K562 (cell line): ENCODE data around the gene PRC1. TPM values are rescaled to one million over a fixed set of nuclear protein-coding genes. Genes with fewer than 3 reads are reported as not detected.

Experiments
- ELF1 ChIP-seq: fragments of 200-800 bp; sonication (Bioruptor generic); IDR thresholded peaks from 2 replicates; pipeline ENCODE4 v1.6.1; 2016; ENCODE audit warnings: missing genetic modification characterization, missing compliant biosample characterization
- FOXM1 ChIP-seq, 2 experiments: fragments of 450-650 bp in 1 of 2; sonication (generic) in 1 of 2; formaldehyde crosslinking in 1 of 2; IDR thresholded peaks; 2 replicates each; pipeline versions ENCODE4 v1.6.1 to v1.9.0; 2017 to 2022; ENCODE audit warnings: low read depth in 2 of 2, mild to moderate bottlenecking in 2 of 2, missing genetic modification reagents in 1 of 2, moderate library complexity in 1 of 2
- KDM4B ChIP-seq, 2 experiments: fragments of 450-650 bp in 1 of 2; sonication (generic) in 1 of 2; IDR thresholded peaks; 2 replicates each; pipeline ENCODE4 v1.6.1; 2016 to 2017; ENCODE audit warnings: borderline replicate concordance in 2 of 2, antibody characterized with exemption in 1 of 2, low read depth in 1 of 2, mild to moderate bottlenecking in 1 of 2
- MAZ ChIP-seq, 2 experiments: fragments of 450-650 bp in 1 of 2; sonication (generic) in 1 of 2; formaldehyde crosslinking; IDR thresholded peaks in 1 of 2; conservative IDR thresholded peaks in 1 of 2; 2 replicates each; pipeline versions ENCODE4 v1.4.0 to v1.5.0; 2020; ENCODE audit warnings: mild to moderate bottlenecking in 1 of 2, missing genetic modification reagents in 1 of 2
- MTF1 ChIP-seq: fragments of 250-450 bp; sonication (Bioruptor Pico); IDR thresholded peaks from 2 replicates; pipeline ENCODE4 v1.9.0; 2021; ENCODE audit warnings: moderate library complexity, mild to moderate bottlenecking, inconsistent platforms, borderline replicate concordance
- PYGO2 ChIP-seq: fragments of 450-650 bp; IDR thresholded peaks from 2 replicates; pipeline ENCODE4 v1.6.1; 2016; ENCODE audit warnings: mild to moderate bottlenecking, missing genetic modification characterization, moderate library complexity, missing compliant biosample characterization
- RBM39 ChIP-seq: fragments of 200-400 bp; formaldehyde crosslinking; optimal IDR thresholded peaks from 2 replicates; pipeline ENCODE3; 2018; ENCODE audit warnings: low read depth, low read length
- SMAD3 ChIP-seq: fragments of 450-650 bp; formaldehyde crosslinking; conservative IDR thresholded peaks from 2 replicates; pipeline ENCODE4 v1.4.0; 2020; ENCODE audit warnings: mild to moderate bottlenecking
- SMARCC2 ChIP-seq: fragments of 450-650 bp; IDR thresholded peaks from 2 replicates; pipeline ENCODE4 v1.6.1; 2017; ENCODE audit warnings: antibody characterized with exemption, moderate library complexity, mild to moderate bottlenecking, low read depth
- polyA plus RNA-seq, 8 experiments: library from polyadenylated mRNA; depleted of rRNA in 4 of 8; stranded (reverse) in 5 of 8; unstranded in 3 of 8; fragments of >200 nt; fragmentation: Nextera tagmentation in 2 of 8; fragmentation: Illumina TruSeq in 1 of 8; extraction: Ambion mirVana in 2 of 8; extraction: Trizol in 1 of 8; gene quantifications; 2 replicates each; pipeline versions ENCODE4 v1.2.1 to v1.2.3, GENCODE V29; 2011 to 2014; ENCODE audit warnings: inconsistent platforms in 1 of 8, missing spikeins in 1 of 8
- total RNA-seq, 7 experiments: library from RNA; depleted of rRNA in 6 of 7; stranded (reverse); fragments of >200 nt in 6 of 7; fragmentation: Illumina TruSeq in 2 of 7; extraction: Trizol in 2 of 7; gene quantifications; 2 replicates each; pipeline versions ENCODE4 v1.2.1 to v1.2.3, GENCODE V29; 2011 to 2021; ENCODE audit warnings: low replicate concordance in 1 of 7
- TF ChIP-seq, protein P1 (sequence below), 3 experiments: IDR thresholded peaks in 2 of 3; conservative IDR thresholded peaks in 1 of 3; 2 replicates each; pipeline ENCODE4 v1.5.1; 2011 to 2012; ENCODE audit warnings: low read length in 3 of 3, mild to moderate bottlenecking in 3 of 3, control low read depth in 2 of 3, improper control_type of control experiment in 1 of 3, inconsistent platforms in 1 of 3, low read depth in 1 of 3, mixed read lengths in 1 of 3, moderate library complexity in 1 of 3; ENCODE audit not compliant: insufficient read depth in 2 of 3
- TF ChIP-seq, protein P2 (sequence below): sonication (generic); formaldehyde crosslinking; IDR thresholded peaks from 2 replicates; pipeline ENCODE4 v1.8.0; 2023; ENCODE audit warnings: mild to moderate bottlenecking, missing genetic modification reagents
- TF ChIP-seq, protein P3 (sequence below): fragments of 250-450 bp; sonication (Bioruptor Pico); IDR thresholded peaks from 2 replicates; pipeline ENCODE4 v1.5.0; 2021; ENCODE audit warnings: mild to moderate bottlenecking, moderate library complexity
- TF ChIP-seq, protein P4 (sequence below): fragments of 450-650 bp; IDR thresholded peaks from 2 replicates; pipeline ENCODE4 v1.6.1; 2016; ENCODE audit warnings: antibody characterized with exemption
- TF ChIP-seq, protein P5 (sequence below): sonication (generic); formaldehyde crosslinking; IDR thresholded peaks from 2 replicates; pipeline ENCODE4 v1.8.0; 2022; ENCODE audit warnings: missing genetic modification reagents, mild to moderate bottlenecking, moderate library complexity, borderline replicate concordance
- TF ChIP-seq, protein P6 (sequence below): fragments of 450-650 bp; formaldehyde crosslinking; IDR thresholded peaks from 2 replicates; pipeline ENCODE4 v1.4.0; 2020; ENCODE audit warnings: mild to moderate bottlenecking

The PRC1 gene
- total and polyA plus RNA-seq, 9 of the 15 experiments (the other 6 are each of a cell fraction or from before 2014, with no cell fraction given): 156 to 391 (median 240) TPM

DNA sequence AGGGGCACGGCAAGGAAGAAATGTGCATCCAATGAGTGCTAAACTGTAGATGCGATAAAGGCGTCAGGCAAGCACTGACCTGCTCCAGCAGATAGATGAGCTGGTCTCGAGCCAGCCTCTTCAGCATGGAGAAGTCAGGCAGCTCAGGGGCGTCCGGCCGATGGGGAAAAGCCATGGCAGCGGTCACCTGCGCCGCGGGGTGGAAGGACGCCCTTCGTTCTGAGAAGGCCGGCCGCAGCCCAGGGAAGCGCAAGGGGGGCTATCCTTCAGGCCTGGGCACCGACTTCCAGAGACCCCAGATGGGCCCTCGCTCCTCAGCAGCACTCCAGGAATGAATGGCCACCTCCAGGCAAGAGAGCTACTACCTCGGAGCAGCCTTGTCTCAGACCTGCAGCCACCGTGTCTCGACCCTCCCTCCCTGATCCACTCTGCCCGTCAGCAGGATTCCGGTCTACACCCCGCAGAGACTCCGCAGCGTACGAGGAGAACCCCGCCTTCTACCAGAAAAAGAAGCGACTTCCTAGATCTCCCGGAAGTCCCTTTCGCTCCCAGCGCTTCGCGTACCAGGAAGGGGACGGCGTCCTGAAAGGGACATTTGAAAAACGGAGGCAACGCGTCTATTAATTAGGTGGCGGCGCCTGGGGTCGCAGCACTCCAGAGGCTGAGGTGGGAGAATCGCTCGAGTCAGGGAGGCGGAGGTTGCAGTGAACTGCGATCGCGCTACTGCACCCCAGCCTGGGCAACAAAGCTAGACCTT lies 27.9 kb upstream of the PRC1 start, which contains the start of gene VPS33B (continued):
- TF ChIP-seq, protein P1, sequence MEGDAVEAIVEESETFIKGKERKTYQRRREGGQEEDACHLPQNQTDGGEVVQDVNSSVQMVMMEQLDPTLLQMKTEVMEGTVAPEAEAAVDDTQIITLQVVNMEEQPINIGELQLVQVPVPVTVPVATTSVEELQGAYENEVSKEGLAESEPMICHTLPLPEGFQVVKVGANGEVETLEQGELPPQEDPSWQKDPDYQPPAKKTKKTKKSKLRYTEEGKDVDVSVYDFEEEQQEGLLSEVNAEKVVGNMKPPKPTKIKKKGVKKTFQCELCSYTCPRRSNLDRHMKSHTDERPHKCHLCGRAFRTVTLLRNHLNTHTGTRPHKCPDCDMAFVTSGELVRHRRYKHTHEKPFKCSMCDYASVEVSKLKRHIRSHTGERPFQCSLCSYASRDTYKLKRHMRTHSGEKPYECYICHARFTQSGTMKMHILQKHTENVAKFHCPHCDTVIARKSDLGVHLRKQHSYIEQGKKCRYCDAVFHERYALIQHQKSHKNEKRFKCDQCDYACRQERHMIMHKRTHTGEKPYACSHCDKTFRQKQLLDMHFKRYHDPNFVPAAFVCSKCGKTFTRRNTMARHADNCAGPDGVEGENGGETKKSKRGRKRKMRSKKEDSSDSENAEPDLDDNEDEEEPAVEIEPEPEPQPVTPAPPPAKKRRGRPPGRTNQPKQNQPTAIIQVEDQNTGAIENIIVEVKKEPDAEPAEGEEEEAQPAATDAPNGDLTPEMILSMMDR (IDR thresholded peaks at IDR 0.05 in 2 of 3, conservative IDR thresholded peaks at IDR 0.05 in 1 of 3; ENCODE audit: insufficient read depth in 2 of 3, low read depth in 1 of 3, low read length in 3 of 3): no peak; a peak in 1 of 6 replicates
- TF ChIP-seq, protein P2, sequence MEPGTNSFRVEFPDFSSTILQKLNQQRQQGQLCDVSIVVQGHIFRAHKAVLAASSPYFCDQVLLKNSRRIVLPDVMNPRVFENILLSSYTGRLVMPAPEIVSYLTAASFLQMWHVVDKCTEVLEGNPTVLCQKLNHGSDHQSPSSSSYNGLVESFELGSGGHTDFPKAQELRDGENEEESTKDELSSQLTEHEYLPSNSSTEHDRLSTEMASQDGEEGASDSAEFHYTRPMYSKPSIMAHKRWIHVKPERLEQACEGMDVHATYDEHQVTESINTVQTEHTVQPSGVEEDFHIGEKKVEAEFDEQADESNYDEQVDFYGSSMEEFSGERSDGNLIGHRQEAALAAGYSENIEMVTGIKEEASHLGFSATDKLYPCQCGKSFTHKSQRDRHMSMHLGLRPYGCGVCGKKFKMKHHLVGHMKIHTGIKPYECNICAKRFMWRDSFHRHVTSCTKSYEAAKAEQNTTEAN (CRISPR knock-in tag): no peak
- no peak for TF ChIP-seq SMAD3 (CRISPR knock-in tag)
- peak; percentile 97 for TF ChIP-seq ELF1 (tag)
- no peak for TF ChIP-seq MTF1 (CRISPR knock-in tag)
- TF ChIP-seq, protein P3, sequence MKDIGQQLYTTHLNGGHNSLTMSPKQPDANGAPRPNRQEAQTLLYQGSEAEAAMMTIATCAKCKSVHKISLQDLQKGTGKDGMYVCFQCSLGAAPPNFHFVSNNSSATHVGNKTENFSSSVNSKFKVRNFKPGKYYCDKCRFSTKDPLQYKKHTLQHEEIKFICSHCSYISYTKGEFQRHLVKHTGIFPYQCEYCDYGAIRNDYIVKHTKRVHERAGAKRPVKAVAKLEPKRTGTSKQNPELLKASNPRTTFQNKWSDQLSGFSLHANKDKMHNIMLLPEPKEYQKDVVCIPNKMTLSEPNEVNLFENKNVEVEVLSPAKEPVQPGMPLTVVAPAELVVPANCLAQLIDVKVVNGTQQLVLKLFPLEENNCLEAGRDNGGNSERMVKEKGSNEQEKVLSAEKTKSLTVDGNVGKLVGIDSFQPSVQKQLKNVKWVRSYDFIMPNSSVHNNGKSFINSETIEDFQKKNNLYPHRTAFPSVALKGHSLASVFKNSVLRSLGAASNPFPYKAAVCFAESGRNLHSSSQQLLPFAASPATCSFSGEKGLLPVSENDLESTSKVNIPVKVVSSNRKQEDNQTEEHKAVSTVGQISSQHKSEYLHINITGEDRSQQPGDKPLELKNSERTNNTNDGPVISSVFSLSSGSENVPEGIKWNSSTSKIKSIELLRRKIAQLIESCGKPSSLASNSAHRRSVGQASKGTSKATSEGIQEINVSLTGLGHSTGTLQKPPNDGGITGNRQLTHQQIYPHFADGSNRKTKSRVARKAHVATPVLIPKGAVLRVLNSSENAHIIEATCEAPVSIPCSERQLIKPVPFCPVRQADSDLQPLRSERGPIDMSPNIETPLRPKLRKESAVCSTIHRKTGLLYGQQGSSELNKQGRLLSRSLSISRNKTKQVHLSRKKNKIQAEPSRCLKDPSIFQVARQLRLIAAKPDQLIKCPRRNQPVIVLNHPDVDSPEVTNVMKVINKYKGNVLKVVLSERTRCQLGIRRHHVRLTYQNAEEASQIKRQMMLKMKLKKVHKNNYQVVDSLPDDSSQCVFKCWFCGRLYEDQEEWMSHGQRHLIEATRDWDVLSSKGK (CRISPR knock-in tag): no peak
- peak in 1 of 2 experiments; percentile 61; a peak in 1 of 4 replicates for TF ChIP-seq KDM4B (IDR thresholded peaks at IDR 0.05; ENCODE audit: borderline replicate concordance in 2 of 2, low read depth in 1 of 2)
- TF ChIP-seq SMARCC2: no peak
- TF ChIP-seq PYGO2: no peak
- TF ChIP-seq, protein P4, sequence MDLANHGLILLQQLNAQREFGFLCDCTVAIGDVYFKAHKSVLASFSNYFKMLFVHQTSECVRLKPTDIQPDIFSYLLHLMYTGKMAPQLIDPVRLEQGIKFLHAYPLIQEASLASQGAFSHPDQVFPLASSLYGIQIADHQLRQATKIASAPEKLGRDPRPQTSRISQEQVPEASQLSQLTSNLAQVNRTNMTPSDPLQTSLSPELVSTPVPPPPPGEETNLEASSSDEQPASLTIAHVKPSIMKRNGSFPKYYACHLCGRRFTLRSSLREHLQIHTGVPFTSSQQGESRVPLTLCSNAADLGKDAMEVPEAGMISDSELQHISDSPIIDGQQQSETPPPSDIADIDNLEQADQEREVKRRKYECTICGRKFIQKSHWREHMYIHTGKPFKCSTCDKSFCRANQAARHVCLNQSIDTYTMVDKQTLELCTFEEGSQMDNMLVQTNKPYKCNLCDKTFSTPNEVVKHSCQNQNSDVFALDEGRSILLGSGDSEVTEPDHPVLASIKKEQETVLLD: no peak
- TF ChIP-seq FOXM1 (IDR thresholded peaks at IDR 0.05; ENCODE audit: low read depth): no peak
- TF ChIP-seq FOXM1 (CRISPR knock-in tag; IDR thresholded peaks at IDR 0.05; ENCODE audit: low read depth): no peak
- peak; percentile 73 for TF ChIP-seq RBM39
- peak; percentile 42 to 51; a peak in 2 of 4 replicates for TF ChIP-seq MAZ (CRISPR knock-in tag; conservative IDR thresholded peaks at IDR 0.05 in 1 of 2, IDR thresholded peaks at IDR 0.05 in 1 of 2)
- TF ChIP-seq, protein P5, sequence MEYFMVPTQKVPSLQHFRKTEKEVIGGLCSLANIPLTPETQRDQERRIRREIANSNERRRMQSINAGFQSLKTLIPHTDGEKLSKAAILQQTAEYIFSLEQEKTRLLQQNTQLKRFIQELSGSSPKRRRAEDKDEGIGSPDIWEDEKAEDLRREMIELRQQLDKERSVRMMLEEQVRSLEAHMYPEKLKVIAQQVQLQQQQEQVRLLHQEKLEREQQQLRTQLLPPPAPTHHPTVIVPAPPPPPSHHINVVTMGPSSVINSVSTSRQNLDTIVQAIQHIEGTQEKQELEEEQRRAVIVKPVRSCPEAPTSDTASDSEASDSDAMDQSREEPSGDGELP: peak; percentile 79; the same call in 1 of the 2 replicates
- TF ChIP-seq, protein P6, sequence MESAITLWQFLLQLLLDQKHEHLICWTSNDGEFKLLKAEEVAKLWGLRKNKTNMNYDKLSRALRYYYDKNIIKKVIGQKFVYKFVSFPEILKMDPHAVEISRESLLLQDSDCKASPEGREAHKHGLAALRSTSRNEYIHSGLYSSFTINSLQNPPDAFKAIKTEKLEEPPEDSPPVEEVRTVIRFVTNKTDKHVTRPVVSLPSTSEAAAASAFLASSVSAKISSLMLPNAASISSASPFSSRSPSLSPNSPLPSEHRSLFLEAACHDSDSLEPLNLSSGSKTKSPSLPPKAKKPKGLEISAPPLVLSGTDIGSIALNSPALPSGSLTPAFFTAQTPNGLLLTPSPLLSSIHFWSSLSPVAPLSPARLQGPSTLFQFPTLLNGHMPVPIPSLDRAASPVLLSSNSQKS (CRISPR knock-in tag): no peak
